H54 (cell line): ENCODE measurements around the gene UEVLD.
"Not testable (repeated sequence)": the region's sequence is repeated elsewhere in the genome, so short reads cannot be mapped to it uniquely, and the experiment has no call there.

ENCODE experiments used
- DNase-seq: peaks from one replicate; pipeline ENCODE4 v3.0.0; 2011; ENCODE audit warnings: low spot score, mixed read lengths; ENCODE audit not compliant: insufficient read length
- FAIRE-seq: peaks from 3 replicates; lab custom pipeline; 2011; peaks lifted over from hg19 to GRCh38; lab: Jason Lieb, UNC
- POLR2A ChIP-seq: IDR thresholded peaks from 2 replicates; pipeline ENCODE4 v1.6.1; 2011; ENCODE audit warnings: low read depth, mild to moderate bottlenecking, low read length

Gene UEVLD

GRCh38 chr11:18608376-18608775, 19.8 kb upstream of the UEVLD start:
- DNase-seq (no peak), FAIRE-seq (no peak)
- no peak for TF ChIP-seq POLR2A

DNA sequence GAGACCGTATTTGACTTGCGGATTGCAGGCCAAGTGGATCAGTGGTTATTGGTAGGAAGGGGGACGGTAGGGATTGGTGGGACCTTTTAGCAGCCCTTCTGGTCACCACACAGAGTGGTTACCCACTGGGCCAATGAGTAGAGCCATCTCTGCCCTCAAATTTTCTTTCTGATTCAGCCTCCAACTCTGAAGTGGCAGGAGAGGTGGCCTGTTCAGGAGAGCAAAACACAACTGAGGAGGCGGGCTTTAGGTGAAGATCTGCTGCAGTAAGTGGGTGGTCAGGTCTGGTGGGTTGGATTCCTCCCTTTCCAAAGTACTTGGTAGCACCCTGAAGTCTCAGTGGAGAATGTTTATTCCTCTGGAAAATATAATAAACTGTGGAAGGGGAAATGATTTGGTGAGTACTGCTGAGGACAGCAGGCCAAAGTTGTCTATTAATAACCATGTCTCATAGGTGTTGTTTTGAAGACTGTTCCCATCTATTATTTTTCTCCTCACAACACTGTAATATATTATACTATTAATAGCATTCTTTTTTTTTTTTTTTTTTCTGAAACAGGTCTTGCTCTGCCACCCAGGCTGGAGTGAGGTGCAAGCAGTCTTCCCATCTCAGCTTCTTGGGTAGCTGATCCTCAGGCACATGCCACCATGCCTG, 12.5 kb upstream of the UEVLD start:
- no peak for FAIRE-seq

GRCh38 chr11:18599739-18600230, 11.3 kb upstream of the UEVLD start, which contains the start of gene MISFA:
TSS of gene MISFA (plus strand) at chr11:18599789. CDS start at chr11:18599929, 140 bp downstream.
- DNase-seq (no peak), FAIRE-seq (no peak)
- no peak for TF ChIP-seq POLR2A

More for the DNA sequence above, 12.5 kb upstream of the UEVLD start:
- DNase-seq, result no peak
- no peak for TF ChIP-seq POLR2A

DNA sequence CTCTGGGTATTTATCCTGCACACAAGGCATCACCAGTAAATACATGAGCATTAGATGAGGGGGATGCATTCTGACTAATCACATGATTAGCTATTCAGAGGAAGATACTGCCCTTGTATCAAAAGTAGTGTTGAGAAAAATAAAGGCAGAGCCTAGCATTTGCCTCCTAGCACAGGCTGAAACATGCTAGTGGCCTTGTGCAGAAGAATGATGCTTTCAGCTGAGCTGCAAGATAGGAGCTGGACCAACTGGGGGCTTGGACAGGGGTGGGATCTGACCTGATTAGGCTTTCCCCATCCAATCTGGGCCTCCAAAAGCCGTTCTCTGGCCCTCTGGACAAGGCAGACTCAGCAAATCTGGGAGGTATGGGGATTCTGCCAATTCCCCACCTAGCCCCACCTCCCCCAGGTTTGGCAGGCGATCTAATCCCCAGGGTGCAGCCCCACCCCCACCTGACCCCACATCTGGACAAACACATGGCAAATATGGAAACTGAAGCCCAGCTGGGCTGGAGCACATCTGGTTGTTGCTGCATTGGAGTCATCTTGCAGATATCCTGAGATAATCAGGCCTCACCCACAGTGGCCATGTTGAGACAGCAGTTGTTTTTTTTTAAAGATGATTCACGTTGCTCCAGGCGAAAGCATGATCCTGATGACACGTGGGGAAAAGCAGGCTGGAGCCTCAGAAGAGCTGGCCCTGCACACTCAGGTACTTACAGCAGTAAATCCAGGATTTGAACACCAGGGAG, 6.6 kb upstream of the UEVLD start:
- FAIRE-seq (no peak), DNase-seq (peak; percentile 53)
- TF ChIP-seq POLR2A, result no peak

DNA sequence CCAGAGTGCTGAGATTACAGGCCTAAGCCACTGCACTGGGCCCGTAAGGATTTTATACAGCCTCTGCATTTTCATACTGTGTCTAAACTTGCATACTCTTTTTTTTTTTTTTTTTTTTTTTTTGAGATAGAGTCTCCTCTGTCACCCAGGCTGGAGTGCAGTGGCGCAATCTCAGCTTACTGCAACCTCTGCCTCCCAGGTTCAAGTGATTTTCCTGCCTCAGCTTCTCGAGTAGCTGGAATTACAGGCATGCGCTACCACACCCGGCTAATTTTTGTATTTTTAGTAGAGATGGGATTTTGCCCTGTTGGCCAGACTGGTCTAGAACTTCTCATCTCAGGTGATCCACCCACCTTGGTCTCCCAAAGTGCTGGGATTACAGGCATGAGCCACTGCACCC, 5.6 kb upstream of the UEVLD start:
- DNase-seq, FAIRE-seq: not testable (repeated sequence)

- no peak for FAIRE-seq
- no peak for DNase-seq
- no peak for TF ChIP-seq POLR2A
These were observed 2.0 kb upstream of the UEVLD start for GRCh38 chr11:18590571-18590970.

GRCh38 chr11:18581825-18582224, 6.7 kb downstream of the UEVLD start:
- no peak for DNase-seq
- no peak for TF ChIP-seq POLR2A
- FAIRE-seq, result no peak

GRCh38 chr11:18580113-18580766, 8.3 kb downstream of the UEVLD start:
- TF ChIP-seq POLR2A, result no peak
- DNase-seq (no peak), FAIRE-seq (no peak)

DNA sequence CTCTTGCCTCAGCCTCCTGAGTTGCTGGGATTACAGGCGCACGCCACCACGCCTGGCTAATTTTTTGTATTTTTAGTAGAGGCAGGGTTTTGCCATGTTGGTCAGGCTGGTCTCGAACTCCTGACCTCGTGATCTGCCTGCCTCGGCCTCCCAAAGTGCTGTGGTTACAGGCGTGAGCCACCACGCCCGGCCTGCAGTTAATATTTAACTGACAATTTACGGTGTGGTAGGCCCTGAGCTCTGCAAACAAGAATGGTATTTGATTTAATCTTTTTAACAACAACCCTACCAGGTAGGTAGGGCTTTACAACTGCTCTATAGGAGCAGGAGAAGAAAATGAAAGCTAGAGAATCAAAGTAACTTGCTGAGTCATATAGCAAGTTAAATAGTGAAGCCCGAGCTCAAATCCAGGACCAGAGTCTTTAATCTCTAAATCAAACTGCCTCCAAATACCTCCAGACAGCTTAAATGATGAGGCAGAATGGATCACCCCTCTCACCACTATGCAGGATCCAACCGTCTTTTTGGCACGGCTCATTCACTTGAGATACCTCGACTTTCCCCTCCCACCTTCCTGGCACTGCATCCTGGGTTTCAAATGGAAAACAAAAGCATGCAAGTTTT, 9.4 kb downstream of the UEVLD start:
- FAIRE-seq (no peak), DNase-seq (no peak)

DNA sequence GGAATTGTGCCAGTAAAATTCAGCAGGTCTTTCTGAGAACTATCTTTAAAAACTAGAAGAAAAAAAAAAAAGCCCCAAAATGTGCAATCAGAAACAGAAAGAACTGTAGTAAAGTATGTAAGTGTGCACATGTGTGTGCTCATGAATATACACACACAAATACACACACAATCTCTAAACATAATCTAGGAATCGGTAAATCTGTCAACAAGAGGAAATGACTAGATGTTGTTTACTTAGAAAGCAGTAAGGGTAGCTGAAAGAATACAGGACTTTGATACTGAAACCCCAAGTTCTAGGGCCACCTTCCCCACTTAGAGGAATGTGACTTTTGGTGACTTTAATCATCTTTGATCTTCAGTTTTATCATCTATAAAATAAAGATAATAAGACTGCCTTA, 13.2 kb downstream of the UEVLD start:
- no peak for DNase-seq
- no peak for FAIRE-seq
- TF ChIP-seq POLR2A, result no peak

More for the DNA sequence above, 9.4 kb downstream of the UEVLD start:
- TF ChIP-seq POLR2A, result no peak

DNA sequence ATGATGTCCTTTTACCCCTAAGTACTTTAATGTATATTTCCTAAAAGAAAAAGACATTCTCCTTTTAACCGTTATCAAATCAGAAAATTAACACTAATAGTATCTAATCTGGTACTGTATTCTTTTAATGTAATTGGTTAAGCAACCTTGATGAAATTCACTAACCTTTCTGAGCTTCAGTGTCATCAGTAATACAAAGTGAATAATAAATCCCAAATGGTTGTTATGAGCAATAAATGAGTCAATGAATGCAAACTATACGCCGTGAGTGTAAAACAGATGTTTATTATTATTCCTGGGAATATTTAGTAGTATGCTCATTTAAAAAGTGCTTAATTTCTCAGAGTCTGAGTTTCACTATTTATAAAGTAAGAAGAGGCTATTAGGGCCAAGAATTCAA, 21.5 kb downstream of the UEVLD start:
- DNase-seq (no peak), FAIRE-seq (no peak)
- TF ChIP-seq POLR2A, result no peak

GRCh38 chr11:18566406-18566805, 22.1 kb downstream of the UEVLD start:
- TF ChIP-seq POLR2A, result no peak
- FAIRE-seq, result no peak

GRCh38 chr11:18564149-18564548, 24.4 kb downstream of the UEVLD start:
- no peak for TF ChIP-seq POLR2A
- no peak for DNase-seq
- FAIRE-seq, result no peak

More at GRCh38 chr11:18566406-18566805, 22.1 kb downstream of the UEVLD start:
- DNase-seq, result no peak
